HFFc6 (cell line): ENCODE data around the gene MYADML2. TPM values are rescaled to one million over a fixed set of nuclear protein-coding genes. Genes with fewer than 3 reads are reported as not detected.

Experiments
- DNase-seq: peaks from one replicate; pipeline ENCODE4 v3.0.0-alpha.2; 2018
- H3K27ac Mint-ChIP-seq: 2 replicates; pipeline ENCODE4 v1.8.0; 2020; ENCODE audit warnings: mild to moderate bottlenecking, mixed read lengths
- H3K27me3 Mint-ChIP-seq: 2 replicates; pipeline ENCODE4 v1.8.0; 2021; ENCODE audit warnings: mild to moderate bottlenecking, moderate library complexity, mixed read lengths; ENCODE audit not compliant: insufficient read depth
- H3K36me3 Mint-ChIP-seq: 2 replicates; pipeline ENCODE4 v1.8.0; 2021; ENCODE audit warnings: low read depth, mixed read lengths
- H3K4me1 Mint-ChIP-seq: 2 replicates; pipeline ENCODE4 v1.8.0; 2020; ENCODE audit warnings: low read depth, mixed read lengths
- H3K4me3 Mint-ChIP-seq: 2 replicates; pipeline ENCODE4 v1.8.0; 2020; ENCODE audit warnings: mild to moderate bottlenecking, moderate library complexity, mixed read lengths
- H3K9me3 Mint-ChIP-seq: 2 replicates; pipeline ENCODE4 v1.8.0; 2020; ENCODE audit warnings: mild to moderate bottlenecking, mixed read lengths
- total RNA-seq, 6 experiments: library from RNA; stranded (reverse); fragmentation: NEBNext Ultra II Directional; extraction: Animal tissue kit (Norgen Biotek cat#: 25700); gene quantifications; 2 replicates in 1 of 6; 3 replicates in 5 of 6; pipeline ENCODE4 v1.2.3, GENCODE V29; 2021
- TF ChIP-seq, protein P1 (sequence below): fragments of 200-600 bp; sonication (generic); IDR thresholded peaks from 2 replicates; pipeline ENCODE4 v1.5.0; 2021; ENCODE audit warnings: antibody characterized with exemption, mild to moderate bottlenecking

The MYADML2 gene
- total RNA-seq, 6 experiments from 2014 or later, result not detected

DNA sequence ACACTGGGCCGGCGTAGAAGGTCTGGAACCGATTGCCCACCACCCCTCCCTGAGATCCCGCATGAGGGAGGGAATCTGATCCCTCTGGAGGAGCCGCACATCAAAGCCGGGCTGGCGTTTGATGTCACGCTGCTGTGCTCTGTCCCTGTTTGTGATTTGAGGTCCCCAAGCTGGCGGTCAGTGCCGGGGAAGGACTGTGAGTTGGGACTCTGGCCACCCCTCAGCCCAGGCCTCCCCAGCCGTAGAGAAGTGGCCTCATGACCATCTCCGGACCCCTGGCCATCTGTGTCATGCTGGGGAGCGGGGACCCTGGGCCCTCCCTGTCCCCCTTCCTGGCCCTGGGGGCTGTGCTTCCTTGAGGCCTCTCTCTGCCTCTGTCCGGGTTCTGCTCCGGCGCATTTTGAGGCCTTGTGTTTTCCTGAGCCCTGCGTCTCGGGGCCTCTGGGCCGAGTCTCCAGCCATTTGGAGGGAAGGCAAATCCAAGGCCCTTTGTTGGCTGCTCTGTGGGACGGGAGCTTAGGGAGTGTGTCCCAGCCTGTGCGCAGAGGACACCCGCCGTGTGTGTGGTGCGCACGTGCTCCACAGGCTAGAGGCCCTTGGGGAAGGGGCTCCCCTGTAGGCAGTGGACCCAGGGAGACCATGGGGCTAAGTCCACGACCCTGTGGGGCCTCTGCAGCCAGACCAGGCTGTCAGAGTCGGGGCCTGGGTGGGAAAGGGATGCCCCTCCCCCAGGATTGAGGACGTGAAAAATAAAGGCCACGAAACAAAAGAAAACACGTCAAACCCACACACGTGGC, 45.5 kb upstream of the MYADML2 start:
- Mint-ChIP-seq H3K4me1 (peaks cover 21% of the 10 kb centered on the region), H3K36me3 (peaks cover 15% of the 10 kb centered on the region), H3K4me3 (peak overlapping the region; percentile 62; the same call in 1 of the 2 replicates), H3K9me3 (no peaks in the 10 kb centered on the region), H3K27ac (peak overlapping the region; percentile 18; the same call in 1 of the 2 replicates), H3K27me3 (no peaks in the 10 kb centered on the region; the same call in 1 of the 2 replicates)
- DNase-seq, result no peak
- TF ChIP-seq, protein P1, sequence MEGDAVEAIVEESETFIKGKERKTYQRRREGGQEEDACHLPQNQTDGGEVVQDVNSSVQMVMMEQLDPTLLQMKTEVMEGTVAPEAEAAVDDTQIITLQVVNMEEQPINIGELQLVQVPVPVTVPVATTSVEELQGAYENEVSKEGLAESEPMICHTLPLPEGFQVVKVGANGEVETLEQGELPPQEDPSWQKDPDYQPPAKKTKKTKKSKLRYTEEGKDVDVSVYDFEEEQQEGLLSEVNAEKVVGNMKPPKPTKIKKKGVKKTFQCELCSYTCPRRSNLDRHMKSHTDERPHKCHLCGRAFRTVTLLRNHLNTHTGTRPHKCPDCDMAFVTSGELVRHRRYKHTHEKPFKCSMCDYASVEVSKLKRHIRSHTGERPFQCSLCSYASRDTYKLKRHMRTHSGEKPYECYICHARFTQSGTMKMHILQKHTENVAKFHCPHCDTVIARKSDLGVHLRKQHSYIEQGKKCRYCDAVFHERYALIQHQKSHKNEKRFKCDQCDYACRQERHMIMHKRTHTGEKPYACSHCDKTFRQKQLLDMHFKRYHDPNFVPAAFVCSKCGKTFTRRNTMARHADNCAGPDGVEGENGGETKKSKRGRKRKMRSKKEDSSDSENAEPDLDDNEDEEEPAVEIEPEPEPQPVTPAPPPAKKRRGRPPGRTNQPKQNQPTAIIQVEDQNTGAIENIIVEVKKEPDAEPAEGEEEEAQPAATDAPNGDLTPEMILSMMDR, result no peak

DNA sequence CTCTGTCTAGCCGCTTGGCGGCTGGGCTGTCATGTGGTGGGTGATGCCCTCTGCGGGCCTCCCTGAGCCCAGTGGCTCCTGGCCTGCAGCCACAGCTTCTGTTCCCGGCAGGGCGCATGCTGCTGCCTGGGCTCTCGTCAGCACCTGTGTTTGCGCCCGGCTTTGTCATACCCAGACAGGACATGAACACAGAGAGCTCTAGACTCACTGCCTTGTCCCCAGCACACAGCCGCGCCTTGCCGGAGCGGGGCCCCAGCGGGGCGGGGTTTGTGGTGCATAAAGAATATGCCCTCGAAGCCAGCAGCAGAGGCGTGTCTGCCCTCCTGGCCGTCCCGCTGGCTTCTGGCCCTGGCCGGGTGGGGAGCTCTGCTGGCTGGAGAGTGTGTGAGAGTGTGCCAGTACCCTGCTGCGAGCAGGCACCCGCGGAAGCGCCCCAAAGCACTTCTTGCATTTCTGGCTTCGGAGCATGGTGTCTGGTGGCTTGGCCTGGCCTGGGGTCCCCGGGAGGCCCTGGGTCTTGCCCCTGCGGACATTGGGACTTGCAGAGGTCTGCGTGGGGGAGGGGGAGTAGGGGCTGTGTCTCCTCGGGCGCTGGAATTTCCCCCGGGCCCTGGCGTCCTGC, 44.8 kb upstream of the MYADML2 start:
- TF ChIP-seq, protein P1, result no peak
- DNase-seq, result peak; percentile 71
- no peaks in the 10 kb centered on the region for H3K9me3 Mint-ChIP-seq
- H3K4me1 Mint-ChIP-seq, result peaks cover 21% of the 10 kb centered on the region
- H3K27me3 Mint-ChIP-seq, result peaks cover 1% of the 10 kb centered on the region; the same call in 1 of the 2 replicates
- H3K4me3 Mint-ChIP-seq, result peak overlapping the region; percentile 62
- H3K27ac Mint-ChIP-seq, result peak overlapping the region; percentile 18
- H3K36me3 Mint-ChIP-seq, result peaks cover 17% of the 10 kb centered on the region

- TF ChIP-seq, protein P1, result no peak
- peaks cover 2% of the 10 kb centered on the region; the same call in 1 of the 2 replicates for H3K27me3 Mint-ChIP-seq
- H3K4me3 Mint-ChIP-seq, result peak overlapping the region; percentile 62; the same call in 1 of the 2 replicates
- no peaks in the 10 kb centered on the region for H3K9me3 Mint-ChIP-seq
- H3K36me3 Mint-ChIP-seq, result peaks cover 22% of the 10 kb centered on the region
- H3K27ac Mint-ChIP-seq, result peak overlapping the region; percentile 18; the same call in 1 of the 2 replicates
- peaks cover 21% of the 10 kb centered on the region for H3K4me1 Mint-ChIP-seq
- DNase-seq, result no peak
Observed at GRCh38 chr17:81990836-81991683, 44.0 kb upstream of the MYADML2 start.

DNA sequence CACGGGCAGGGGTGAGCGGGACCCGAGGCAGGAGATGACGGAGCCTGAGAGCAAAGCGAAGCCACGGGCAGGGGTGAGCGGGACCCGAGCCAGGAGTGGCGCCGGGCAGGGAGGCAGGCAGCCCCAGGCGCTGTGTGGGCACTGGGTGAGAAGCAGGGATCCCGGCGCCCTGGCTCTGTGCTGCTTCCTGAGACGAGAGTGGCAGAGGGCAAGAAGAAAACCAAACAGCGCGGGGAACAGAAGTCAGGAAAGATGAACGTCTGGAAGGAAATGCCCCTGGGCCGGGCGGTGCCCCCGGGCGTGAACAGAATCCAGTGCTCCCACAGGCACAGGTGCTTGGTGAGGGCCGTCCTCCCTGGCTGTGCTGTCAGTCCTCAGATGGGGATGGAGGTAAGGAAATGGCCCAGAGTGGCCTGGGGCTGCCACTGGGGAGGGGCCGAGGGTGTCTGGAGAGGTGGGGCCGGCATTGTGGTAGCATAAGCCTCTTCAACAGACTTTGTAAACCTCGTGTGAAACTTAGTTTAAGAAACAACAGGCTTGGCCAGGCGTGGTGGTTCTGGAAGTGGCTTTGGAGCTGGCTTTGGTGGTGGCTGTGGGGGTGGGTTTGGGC, 40.2 kb upstream of the MYADML2 start:
- peaks cover 16% of the 10 kb centered on the region for H3K4me1 Mint-ChIP-seq
- H3K9me3 Mint-ChIP-seq, result no peaks in the 10 kb centered on the region
- no peak for DNase-seq
- TF ChIP-seq, protein P1, result no peak
- peaks cover 27% of the 10 kb centered on the region for H3K36me3 Mint-ChIP-seq
- H3K4me3 Mint-ChIP-seq, result no peak overlapping the region
- H3K27me3 Mint-ChIP-seq, result peaks cover 4% of the 10 kb centered on the region; the same call in 1 of the 2 replicates
- H3K27ac Mint-ChIP-seq, result no peak overlapping the region

GRCh38 chr17:81986606-81987005, 39.6 kb upstream of the MYADML2 start:
- peaks cover 27% of the 10 kb centered on the region for H3K36me3 Mint-ChIP-seq
- no peak overlapping the region for H3K4me3 Mint-ChIP-seq
- H3K4me1 Mint-ChIP-seq, result peaks cover 9% of the 10 kb centered on the region
- TF ChIP-seq, protein P1, result no peak
- no peak overlapping the region for H3K27ac Mint-ChIP-seq
- no peak for DNase-seq
- H3K9me3 Mint-ChIP-seq, result no peaks in the 10 kb centered on the region
- peaks cover 4% of the 10 kb centered on the region; the same call in 1 of the 2 replicates for H3K27me3 Mint-ChIP-seq
